OCI-LY3 (cell line): Measurements from ENCODE around the gene ARMC12.
"Not testable (repeated sequence)": the region's sequence is repeated elsewhere in the genome, so short reads cannot be mapped to it uniquely, and the experiment has no call there.

ENCODE experiments used
- H2AFZ ChIP-seq: fragments of 200-600, 300-600 bp; shearing (Covaris generic); 2 replicates; pipeline ENCODE4 v1.6.0; 2014; ENCODE audit warnings: antibody characterized with exemption, low read depth, low read length
- H3K27ac ChIP-seq: fragments of 200-600, 300-600 bp; sonication (generic); 2 replicates; pipeline ENCODE4 v1.5.1; 2014; ENCODE audit warnings: mild to moderate bottlenecking, low read length, moderate library complexity, mixed read lengths
- H3K27me3 ChIP-seq: fragments of 200-600, 300-600 bp; sonication (generic); 2 replicates; pipeline ENCODE4 v1.6.1; 2014; ENCODE audit warnings: low read depth, low read length, mixed read lengths
- H3K36me3 ChIP-seq: fragments of 200-600, 300-600 bp; sonication (generic); replicated peaks from 2 replicates; pipeline ENCODE3; 2014; ENCODE audit warnings: low read depth, low read length, mixed read lengths
- H3K4me1 ChIP-seq: fragments of 300-600, 200-600 bp; sonication (generic); 2 replicates; pipeline ENCODE4 v1.6.1; 2014; ENCODE audit warnings: low read length, mixed read lengths
- H3K4me2 ChIP-seq: fragments of 200-600, 300-600 bp; sonication (generic); 2 replicates; pipeline ENCODE4 v1.6.1; 2014; ENCODE audit warnings: low read length, mixed read lengths
- H3K4me3 ChIP-seq: fragments of 300-600, 200-600 bp; sonication (generic); 2 replicates; pipeline ENCODE4 v1.5.1; 2014; ENCODE audit warnings: antibody characterized with exemption, mild to moderate bottlenecking, low read length, moderate library complexity
- H3K79me2 ChIP-seq: fragments of 300-600, 200-600 bp; shearing (Covaris generic); 2 replicates; pipeline ENCODE4 v1.6.1; 2014; ENCODE audit warnings: mild to moderate bottlenecking, low read length, mixed read lengths
- H3K9ac ChIP-seq: fragments of 300-600, 200-600 bp; shearing (Covaris generic); 2 replicates; pipeline ENCODE4 v1.6.0; 2014; ENCODE audit warnings: mild to moderate bottlenecking, low read length, moderate library complexity
- H3K9me3 ChIP-seq: fragments of 200-600, 300-600 bp; shearing (Covaris generic); 2 replicates; pipeline ENCODE4 v1.6.1; 2014; ENCODE audit warnings: low read length, mixed read lengths; ENCODE audit not compliant: insufficient read depth
- H4K20me1 ChIP-seq: fragments of 200-600, 300-600 bp; sonication (generic); 2 replicates; pipeline ENCODE4 v1.6.1; 2016; ENCODE audit warnings: low read length, mixed read lengths; ENCODE audit not compliant: insufficient read depth
- EZH2phosphoT487 ChIP-seq: fragments of 200-600 bp; shearing (Covaris generic); IDR thresholded peaks from 2 replicates; pipeline ENCODE4 v1.6.1; 2018; ENCODE audit warnings: antibody characterized with exemption, mixed run types, low read depth
- TF ChIP-seq, protein P1 (sequence below): fragments of 200-600, 300-600 bp; sonication (generic); IDR thresholded peaks from 2 replicates; pipeline ENCODE4 v1.5.1; 2014; ENCODE audit warnings: antibody characterized with exemption, low read length, low read depth

Gene ARMC12

DNA sequence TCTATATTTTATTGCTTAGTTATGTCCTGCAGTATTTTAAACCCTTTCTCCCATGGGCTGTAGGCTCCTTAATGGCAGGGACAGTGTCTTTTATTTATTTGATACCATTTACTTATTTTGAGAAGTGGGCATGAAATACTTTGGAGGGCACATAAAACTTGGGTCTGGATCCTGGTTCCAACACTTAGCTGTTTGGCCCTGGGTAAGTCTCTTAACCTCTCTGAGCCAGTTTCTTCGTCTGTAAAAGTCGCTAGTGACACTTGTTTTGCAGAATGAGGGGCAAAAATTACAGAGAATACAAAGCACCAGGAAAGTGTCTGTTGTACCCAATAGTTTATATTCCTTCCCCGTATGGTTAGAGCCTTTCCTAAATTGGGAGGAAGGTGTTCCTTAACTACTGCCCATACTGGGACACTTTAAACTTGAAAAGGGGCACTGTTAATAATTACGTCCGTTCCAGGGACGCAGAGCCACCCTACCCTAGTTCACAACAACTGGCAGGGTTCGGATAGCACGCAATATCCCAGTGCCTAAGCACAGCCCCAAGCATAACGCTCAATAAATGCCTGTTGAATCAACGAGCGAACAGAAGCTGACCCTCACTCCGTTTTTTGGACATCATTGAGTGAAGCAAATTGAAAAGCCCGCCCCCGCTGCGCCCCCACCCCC lies 6.0 kb upstream of the ARMC12 start:
- Histone ChIP-seq H3K79me2 (peaks cover 20% of the 10 kb centered on the region), H3K36me3 (no peaks in the 10 kb centered on the region), H3K27me3 (no peaks in the 10 kb centered on the region), H2AFZ (peak overlapping the region; percentile 51), H3K9ac (peak overlapping the region; percentile 82), H3K4me2 (peak overlapping the region; percentile 99), H3K9me3 (no peaks in the 10 kb centered on the region), H4K20me1 (no peaks in the 10 kb centered on the region), H3K4me3 (peak overlapping the region; percentile 79), H3K4me1 (peaks cover 64% of the 10 kb centered on the region), H3K27ac (peak overlapping the region; percentile 94)
- no peak for TF ChIP-seq EZH2phosphoT487
- TF ChIP-seq, protein P1, sequence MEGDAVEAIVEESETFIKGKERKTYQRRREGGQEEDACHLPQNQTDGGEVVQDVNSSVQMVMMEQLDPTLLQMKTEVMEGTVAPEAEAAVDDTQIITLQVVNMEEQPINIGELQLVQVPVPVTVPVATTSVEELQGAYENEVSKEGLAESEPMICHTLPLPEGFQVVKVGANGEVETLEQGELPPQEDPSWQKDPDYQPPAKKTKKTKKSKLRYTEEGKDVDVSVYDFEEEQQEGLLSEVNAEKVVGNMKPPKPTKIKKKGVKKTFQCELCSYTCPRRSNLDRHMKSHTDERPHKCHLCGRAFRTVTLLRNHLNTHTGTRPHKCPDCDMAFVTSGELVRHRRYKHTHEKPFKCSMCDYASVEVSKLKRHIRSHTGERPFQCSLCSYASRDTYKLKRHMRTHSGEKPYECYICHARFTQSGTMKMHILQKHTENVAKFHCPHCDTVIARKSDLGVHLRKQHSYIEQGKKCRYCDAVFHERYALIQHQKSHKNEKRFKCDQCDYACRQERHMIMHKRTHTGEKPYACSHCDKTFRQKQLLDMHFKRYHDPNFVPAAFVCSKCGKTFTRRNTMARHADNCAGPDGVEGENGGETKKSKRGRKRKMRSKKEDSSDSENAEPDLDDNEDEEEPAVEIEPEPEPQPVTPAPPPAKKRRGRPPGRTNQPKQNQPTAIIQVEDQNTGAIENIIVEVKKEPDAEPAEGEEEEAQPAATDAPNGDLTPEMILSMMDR: no peak

DNA sequence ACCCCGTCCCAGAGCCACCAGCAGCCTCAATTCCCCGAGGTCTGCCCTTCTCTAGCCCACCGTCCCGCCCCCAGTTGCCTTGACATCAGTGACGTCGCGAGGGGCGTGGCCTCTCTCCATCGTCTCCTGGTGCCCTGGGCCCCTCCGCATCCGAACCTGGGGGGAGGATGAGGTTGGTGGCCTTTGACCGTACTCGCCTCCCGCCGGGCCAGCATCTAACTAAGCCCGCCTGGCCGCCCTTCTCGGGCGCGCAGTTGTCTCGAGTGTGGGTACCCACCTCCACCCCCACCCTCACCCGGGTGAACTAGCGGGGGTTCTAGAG lies 5.5 kb upstream of the ARMC12 start:
- H3K4me1 ChIP-seq: peaks cover 64% of the 10 kb centered on the region
- peak overlapping the region; percentile 88 for H3K9ac ChIP-seq
- H2AFZ ChIP-seq: peak overlapping the region; percentile 1; the same call in 1 of the 2 replicates
- H3K4me2 ChIP-seq: peak overlapping the region; percentile 99
- no peaks in the 10 kb centered on the region for H4K20me1 ChIP-seq
- TF ChIP-seq, protein P1: no peak
- TF ChIP-seq EZH2phosphoT487: no peak
- H3K79me2 ChIP-seq: peaks cover 20% of the 10 kb centered on the region
- peak overlapping the region; percentile 94 for H3K27ac ChIP-seq
- H3K27me3 ChIP-seq: no peaks in the 10 kb centered on the region
- H3K4me3 ChIP-seq: peak overlapping the region; percentile 79
- H3K9me3 ChIP-seq: no peaks in the 10 kb centered on the region
- H3K36me3 ChIP-seq: no peaks in the 10 kb centered on the region

DNA sequence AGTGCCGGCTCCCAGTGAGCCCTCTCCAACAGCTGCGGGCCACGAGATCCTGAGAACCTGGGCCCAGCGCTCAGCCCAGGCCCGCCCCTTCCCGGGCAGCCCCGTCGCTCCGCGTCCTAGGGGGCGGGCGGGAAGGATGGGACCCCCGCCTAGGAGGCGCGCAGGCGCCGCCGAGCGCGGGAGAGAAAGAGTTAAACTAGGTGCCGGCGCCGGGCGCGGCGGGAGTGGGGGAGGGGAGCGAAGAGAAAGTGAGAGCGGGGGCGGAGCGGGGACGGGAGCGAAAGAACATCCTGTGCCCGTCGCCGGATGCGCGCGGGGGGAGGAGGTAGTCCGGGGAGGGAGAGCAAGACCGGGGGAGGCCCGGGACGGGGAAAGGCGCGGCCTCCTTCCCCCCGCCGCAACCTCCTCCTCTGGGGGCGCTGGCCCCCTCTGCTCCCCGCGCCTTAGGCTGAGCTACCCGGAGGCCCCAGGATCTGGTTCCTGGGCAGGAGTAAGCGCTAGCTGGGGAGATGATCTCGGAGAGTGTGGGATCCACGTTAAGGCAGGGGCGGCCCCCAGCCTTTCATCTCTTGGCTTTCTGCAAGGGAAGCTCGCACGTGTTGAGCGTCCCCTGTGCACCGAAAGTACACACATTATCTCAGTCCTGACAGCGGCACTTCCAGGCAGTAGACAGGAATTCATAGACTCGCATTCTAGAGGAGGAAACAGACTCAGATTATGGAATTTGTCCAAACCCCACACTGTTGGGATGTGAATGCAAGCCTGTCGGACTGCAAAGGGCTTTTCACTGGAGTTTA lies 4.9 kb upstream of the ARMC12 start:
- H3K4me2 ChIP-seq: peak overlapping the region; percentile 99
- H3K27me3 ChIP-seq: no peaks in the 10 kb centered on the region
- H3K4me1 ChIP-seq: peaks cover 63% of the 10 kb centered on the region
- peaks cover 20% of the 10 kb centered on the region for H3K79me2 ChIP-seq
- H3K36me3 ChIP-seq: no peaks in the 10 kb centered on the region
- peak overlapping the region; percentile 79 for H3K4me3 ChIP-seq
- H2AFZ ChIP-seq: peak overlapping the region; percentile 32
- no peak for TF ChIP-seq EZH2phosphoT487
- TF ChIP-seq, protein P1: peak; percentile 18; the same call in 1 of the 2 replicates
- H4K20me1 ChIP-seq: no peaks in the 10 kb centered on the region
- no peaks in the 10 kb centered on the region for H3K9me3 ChIP-seq
- peak overlapping the region; percentile 94 for H3K27ac ChIP-seq
- H3K9ac ChIP-seq: peak overlapping the region; percentile 88

DNA sequence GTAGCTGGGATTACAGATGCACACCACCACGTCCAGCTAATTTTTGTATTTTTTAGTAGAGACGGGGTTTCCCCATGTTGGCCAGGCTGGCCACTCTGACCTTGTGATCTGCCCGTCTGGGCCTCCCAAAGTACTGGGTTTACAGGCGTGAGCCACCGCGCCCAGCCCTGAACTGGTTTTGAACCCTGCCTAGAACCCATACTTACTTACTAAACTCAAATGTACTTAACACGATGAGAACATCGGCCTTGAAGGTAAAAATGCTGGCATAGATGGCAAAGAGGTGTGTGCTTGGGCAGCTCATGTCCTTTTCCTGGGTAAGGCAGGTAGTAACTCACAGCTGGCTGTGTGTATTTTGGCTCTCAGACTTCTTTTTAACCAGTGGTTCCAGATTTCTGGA lies 3.2 kb upstream of the ARMC12 start:
- Histone ChIP-seq H2AFZ (no peak overlapping the region), H4K20me1 (no peaks in the 10 kb centered on the region), H3K36me3 (no peaks in the 10 kb centered on the region), H3K9me3 (no peaks in the 10 kb centered on the region), H3K27me3 (no peaks in the 10 kb centered on the region), H3K4me1 (peaks cover 61% of the 10 kb centered on the region), H3K79me2 (peaks cover 9% of the 10 kb centered on the region), H3K4me2 (no peak overlapping the region), H3K9ac (no peak overlapping the region), H3K27ac (no peak overlapping the region), H3K4me3 (no peak overlapping the region)
- TF ChIP-seq, protein P1: no peak
- no peak for TF ChIP-seq EZH2phosphoT487

DNA sequence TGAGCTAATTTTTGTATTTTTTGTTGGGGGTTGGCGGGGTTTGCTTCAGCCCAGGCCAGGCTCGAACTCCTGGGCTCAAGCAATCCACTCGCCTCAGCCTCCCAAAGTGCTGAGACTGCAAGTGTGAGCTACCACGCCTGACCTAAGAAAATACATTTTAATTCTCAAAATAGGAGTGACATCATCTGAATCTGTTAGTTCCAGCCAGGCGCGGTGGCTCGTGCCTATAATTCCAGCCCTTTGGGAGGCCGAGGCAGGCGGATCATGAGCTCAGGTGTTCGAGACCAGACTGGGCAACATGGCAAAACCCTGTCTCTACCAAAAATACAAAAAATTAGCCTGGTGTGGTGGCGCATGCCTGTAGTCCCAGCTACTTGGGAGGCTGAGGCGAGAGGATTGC lies 2.5 kb upstream of the ARMC12 start:
- not testable (repeated sequence) for H3K9me3 ChIP-seq, H3K36me3 ChIP-seq, H3K27ac ChIP-seq, H2AFZ ChIP-seq, H3K27me3 ChIP-seq, H3K4me2 ChIP-seq, H4K20me1 ChIP-seq, H3K9ac ChIP-seq, H3K4me3 ChIP-seq, H3K79me2 ChIP-seq
- H3K4me1 ChIP-seq: peaks cover 54% of the 10 kb centered on the region
